ENCODE results near the gene COL12A1. TPM values are rescaled to one million over a fixed set of nuclear protein-coding genes. Genes with fewer than 3 reads are reported as not detected.

COL12A1 gene
- total and polyA plus RNA-seq, 2 experiments from 2014 or later = 9.2 to 49.0 TPM

DNA sequence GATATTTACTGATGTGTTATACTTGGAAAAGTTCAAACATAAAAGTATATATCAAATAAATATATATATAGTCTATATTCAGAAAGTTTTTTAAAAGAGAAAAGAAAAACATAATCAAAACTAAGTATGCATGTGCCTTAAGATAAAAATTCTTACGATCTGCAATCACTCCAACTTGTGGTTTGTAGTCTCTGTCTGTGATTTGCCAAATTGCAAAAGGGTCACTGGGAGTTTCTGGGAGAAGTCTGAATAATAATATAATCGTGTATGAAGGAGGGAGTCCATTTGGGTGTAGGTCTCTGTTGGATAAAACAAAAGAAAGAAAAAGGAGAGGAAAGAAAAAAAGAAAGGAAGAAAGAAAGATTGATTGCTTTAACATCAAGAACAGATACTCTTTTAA, 92.4 kb downstream of the COL12A1 start:
- H3K4me2 ChIP-seq = no peak overlapping the region
- no peak for TF ChIP-seq EZH2phosphoT487 (IDR thresholded peaks at IDR 0.05; ENCODE audit: low read depth, severe bottlenecking, unreplicated experiment)
- TF ChIP-seq, protein P1, sequence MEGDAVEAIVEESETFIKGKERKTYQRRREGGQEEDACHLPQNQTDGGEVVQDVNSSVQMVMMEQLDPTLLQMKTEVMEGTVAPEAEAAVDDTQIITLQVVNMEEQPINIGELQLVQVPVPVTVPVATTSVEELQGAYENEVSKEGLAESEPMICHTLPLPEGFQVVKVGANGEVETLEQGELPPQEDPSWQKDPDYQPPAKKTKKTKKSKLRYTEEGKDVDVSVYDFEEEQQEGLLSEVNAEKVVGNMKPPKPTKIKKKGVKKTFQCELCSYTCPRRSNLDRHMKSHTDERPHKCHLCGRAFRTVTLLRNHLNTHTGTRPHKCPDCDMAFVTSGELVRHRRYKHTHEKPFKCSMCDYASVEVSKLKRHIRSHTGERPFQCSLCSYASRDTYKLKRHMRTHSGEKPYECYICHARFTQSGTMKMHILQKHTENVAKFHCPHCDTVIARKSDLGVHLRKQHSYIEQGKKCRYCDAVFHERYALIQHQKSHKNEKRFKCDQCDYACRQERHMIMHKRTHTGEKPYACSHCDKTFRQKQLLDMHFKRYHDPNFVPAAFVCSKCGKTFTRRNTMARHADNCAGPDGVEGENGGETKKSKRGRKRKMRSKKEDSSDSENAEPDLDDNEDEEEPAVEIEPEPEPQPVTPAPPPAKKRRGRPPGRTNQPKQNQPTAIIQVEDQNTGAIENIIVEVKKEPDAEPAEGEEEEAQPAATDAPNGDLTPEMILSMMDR (IDR thresholded peaks at IDR 0.05; ENCODE audit: poor library complexity) = no peak
- TF ChIP-seq EZH2 (IDR thresholded peaks at IDR 0.05; ENCODE audit: borderline replicate concordance) = no peak
- 74% methylated on average over 2 of the region's 2 CpGs for WGBS (ENCODE audit: low lambda C conversion rate, missing lambda C conversion rate)

DNA sequence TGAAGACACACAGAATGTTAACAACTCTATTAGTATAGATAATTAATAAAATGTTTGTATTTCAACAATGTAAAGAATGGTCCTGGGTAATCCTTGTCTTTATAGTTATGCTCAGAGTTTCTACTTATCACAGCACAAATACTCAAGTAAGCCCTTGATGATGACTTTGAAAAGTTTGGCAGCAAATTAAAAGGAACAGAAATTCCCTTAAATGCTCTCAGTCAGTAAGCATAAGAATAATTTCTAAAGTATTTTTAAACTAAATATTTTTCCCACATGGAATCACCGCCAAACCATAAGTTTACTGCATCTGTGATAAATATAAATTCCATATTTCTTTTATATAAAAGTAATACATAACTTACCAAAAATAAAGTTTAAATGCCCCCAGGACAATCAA, 96.1 kb downstream of the COL12A1 start:
- no peak overlapping the region for H3K27ac ChIP-seq
- H3K4me2 ChIP-seq = no peak overlapping the region
- no peaks in the 10 kb centered on the region for H3K4me1 ChIP-seq (ENCODE audit: insufficient read depth)

More for the DNA sequence above, 92.4 kb downstream of the COL12A1 start:
- H3K79me2 ChIP-seq = no peaks in the 10 kb centered on the region
- H3K9me3 ChIP-seq (ENCODE audit: low read depth) = no peaks in the 10 kb centered on the region
- no peaks in the 10 kb centered on the region for H3K9me2 ChIP-seq (replicated peaks; ENCODE audit: insufficient read depth)
- H4K20me1 ChIP-seq (ENCODE audit: insufficient read depth, poor library complexity, severe bottlenecking) = no peaks in the 10 kb centered on the region
- H3K4me3 ChIP-seq = no peak overlapping the region
- H3K36me3 ChIP-seq (replicated peaks; ENCODE audit: insufficient read depth, low read depth) = no peaks in the 10 kb centered on the region
- H3K27ac ChIP-seq = no peak overlapping the region
- DNase-seq (ENCODE audit: low spot score) = no peak
- H3K27me3 ChIP-seq = no peaks in the 10 kb centered on the region
- no peak overlapping the region for H2AFZ ChIP-seq
- peaks cover 10% of the 10 kb centered on the region for H3K4me1 ChIP-seq (ENCODE audit: insufficient read depth)

DNA sequence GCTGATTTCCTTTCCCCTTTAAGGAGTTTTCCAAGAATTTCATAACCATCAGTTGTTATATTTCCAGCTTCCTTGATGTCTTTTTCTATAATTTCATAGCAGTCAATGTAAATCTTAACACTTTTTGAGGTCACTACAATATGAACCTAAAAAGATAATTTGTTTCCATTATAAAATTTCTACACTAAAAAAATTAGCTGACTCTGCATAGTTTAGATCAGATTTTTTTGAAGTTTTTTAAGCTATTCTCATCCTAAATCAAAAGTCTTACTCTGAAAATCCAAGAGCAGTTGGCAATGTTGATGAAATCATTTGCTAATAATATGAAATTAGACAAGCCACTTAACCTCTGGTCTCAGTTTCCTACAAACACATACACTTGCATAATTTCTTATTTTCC, 96.8 kb downstream of the COL12A1 start:
- TF ChIP-seq EZH2phosphoT487 (IDR thresholded peaks at IDR 0.05; ENCODE audit: low read depth, severe bottlenecking, unreplicated experiment) (no peak), EZH2 (IDR thresholded peaks at IDR 0.05; ENCODE audit: borderline replicate concordance) (no peak)
- TF ChIP-seq, protein P1 (IDR thresholded peaks at IDR 0.05; ENCODE audit: poor library complexity) = no peak
- H4K20me1 ChIP-seq (ENCODE audit: insufficient read depth, poor library complexity, severe bottlenecking) = no peaks in the 10 kb centered on the region
- no peaks in the 10 kb centered on the region for H3K79me2 ChIP-seq
- H3K36me3 ChIP-seq (replicated peaks; ENCODE audit: insufficient read depth, low read depth) = no peaks in the 10 kb centered on the region
- H3K4me3 ChIP-seq = no peak overlapping the region
- no peak overlapping the region for H2AFZ ChIP-seq
- H3K4me1 ChIP-seq (ENCODE audit: insufficient read depth) = no peaks in the 10 kb centered on the region
- DNase-seq (ENCODE audit: low spot score) = no peak
- no peak overlapping the region for H3K4me2 ChIP-seq
- H3K9me2 ChIP-seq (replicated peaks; ENCODE audit: insufficient read depth) = no peaks in the 10 kb centered on the region
- H3K27me3 ChIP-seq = no peaks in the 10 kb centered on the region
- no peaks in the 10 kb centered on the region for H3K9me3 ChIP-seq (ENCODE audit: low read depth)
- no peak overlapping the region for H3K27ac ChIP-seq

More for the DNA sequence above, 96.1 kb downstream of the COL12A1 start:
- Histone ChIP-seq H3K4me3 (no peak overlapping the region), H2AFZ (no peak overlapping the region), H4K20me1 (ENCODE audit: insufficient read depth, poor library complexity, severe bottlenecking) (no peaks in the 10 kb centered on the region), H3K27me3 (no peaks in the 10 kb centered on the region), H3K36me3 (replicated peaks; ENCODE audit: insufficient read depth, low read depth) (no peaks in the 10 kb centered on the region), H3K9me3 (ENCODE audit: low read depth) (no peaks in the 10 kb centered on the region), H3K9me2 (replicated peaks; ENCODE audit: insufficient read depth) (no peaks in the 10 kb centered on the region), H3K79me2 (no peaks in the 10 kb centered on the region)
- TF ChIP-seq, protein P1 (IDR thresholded peaks at IDR 0.05; ENCODE audit: poor library complexity) = no peak
- TF ChIP-seq EZH2 (IDR thresholded peaks at IDR 0.05; ENCODE audit: borderline replicate concordance) (no peak), EZH2phosphoT487 (IDR thresholded peaks at IDR 0.05; ENCODE audit: low read depth, severe bottlenecking, unreplicated experiment) (no peak)
- WGBS (ENCODE audit: low lambda C conversion rate, missing lambda C conversion rate) = 96% methylated on average over 1 of the region's 1 CpG
- DNase-seq (ENCODE audit: low spot score) = no peak
